HEK293 (cell line): ENCODE data around the gene PPP1R10.

Experiments
- KLF10 ChIP-seq: fragments of 450-650 bp; IDR thresholded peaks from 2 replicates; pipeline ENCODE4 v1.5.1; 2018; ENCODE audit warnings: missing biosample characterization, mild to moderate bottlenecking, missing genetic modification characterization
- KLF7 ChIP-seq: fragments of 450-650 bp; formaldehyde crosslinking; IDR thresholded peaks from 2 replicates; pipeline ENCODE4 v1.5.1; 2016; ENCODE audit warnings: missing biosample characterization, missing genetic modification characterization, borderline replicate concordance
- KLF8 ChIP-seq: fragments of 450-650 bp; formaldehyde crosslinking; IDR thresholded peaks from 2 replicates; pipeline ENCODE4 v1.5.1; 2016; ENCODE audit warnings: missing biosample characterization, missing genetic modification characterization
- KLF9 ChIP-seq: fragments of 450-650 bp; formaldehyde crosslinking; IDR thresholded peaks from 2 replicates; pipeline ENCODE4 v1.5.1; 2016; ENCODE audit warnings: missing biosample characterization, missing genetic modification characterization, low read depth
- REST ChIP-seq: fragments of 450-650 bp; formaldehyde crosslinking; IDR thresholded peaks from 2 replicates; pipeline ENCODE4 v1.5.1; 2016; ENCODE audit warnings: missing biosample characterization, missing genetic modification characterization
- SP7 ChIP-seq: fragments of 450-650 bp; formaldehyde crosslinking; IDR thresholded peaks from 2 replicates; pipeline ENCODE4 v1.5.1; 2016; ENCODE audit warnings: missing biosample characterization, missing genetic modification characterization
- YY2 ChIP-seq: fragments of 450-650 bp; formaldehyde crosslinking; IDR thresholded peaks from 2 replicates; pipeline ENCODE4 v1.5.1; 2016; ENCODE audit warnings: missing biosample characterization, missing genetic modification characterization
- ZBTB17 ChIP-seq: fragments of 450-650 bp; formaldehyde crosslinking; IDR thresholded peaks from 2 replicates; pipeline ENCODE4 v1.5.1; 2016; ENCODE audit warnings: missing biosample characterization, missing genetic modification characterization
- ZNF10 ChIP-seq: fragments of 450-650 bp; formaldehyde crosslinking; IDR thresholded peaks from 2 replicates; pipeline ENCODE4 v1.5.1; 2017; ENCODE audit warnings: missing biosample characterization, missing genetic modification characterization
- ZNF248 ChIP-seq: fragments of 450-650 bp; formaldehyde crosslinking; IDR thresholded peaks from 2 replicates; pipeline ENCODE4 v1.5.1; 2017; ENCODE audit warnings: missing biosample characterization, missing genetic modification characterization
- ZNF266 ChIP-seq: fragments of 450-650 bp; formaldehyde crosslinking; IDR thresholded peaks from 2 replicates; pipeline ENCODE4 v1.5.1; 2016; ENCODE audit warnings: missing biosample characterization, missing genetic modification characterization, low read depth
- ZNF292 ChIP-seq: fragments of 450-650 bp; formaldehyde crosslinking; IDR thresholded peaks from 2 replicates; pipeline ENCODE4 v1.5.1; 2016; ENCODE audit warnings: low read depth, missing biosample characterization, missing genetic modification characterization, borderline replicate concordance
- ZNF433 ChIP-seq: fragments of 450-650 bp; formaldehyde crosslinking; IDR thresholded peaks from 2 replicates; pipeline ENCODE4 v1.5.1; 2016; ENCODE audit warnings: missing biosample characterization, missing genetic modification characterization, low read depth
- ZNF501 ChIP-seq: fragments of 450-650 bp; formaldehyde crosslinking; IDR thresholded peaks from 2 replicates; pipeline ENCODE4 v1.5.1; 2016; ENCODE audit warnings: missing biosample characterization, missing genetic modification characterization
- ZNF518A ChIP-seq: fragments of 450-650 bp; formaldehyde crosslinking; conservative IDR thresholded peaks from 2 replicates; pipeline ENCODE4 v1.5.1; 2016; ENCODE audit warnings: low read depth, missing biosample characterization, missing genetic modification characterization
- ZNF561 ChIP-seq: fragments of 450-650 bp; IDR thresholded peaks from 2 replicates; pipeline ENCODE4 v1.5.1; 2018; ENCODE audit warnings: missing biosample characterization, missing genetic modification characterization, borderline replicate concordance
- ZNF621 ChIP-seq: fragments of 450-650 bp; formaldehyde crosslinking; IDR thresholded peaks from 2 replicates; pipeline ENCODE4 v1.5.1; 2017; ENCODE audit warnings: missing biosample characterization, missing genetic modification characterization
- ZNF629 ChIP-seq: fragments of 450-650 bp; formaldehyde crosslinking; IDR thresholded peaks from 2 replicates; pipeline ENCODE4 v1.5.1; 2017; ENCODE audit warnings: missing biosample characterization, missing genetic modification characterization
- ZNF677 ChIP-seq: fragments of 450-650 bp; IDR thresholded peaks from 2 replicates; pipeline ENCODE4 v1.5.0; 2018; ENCODE audit warnings: missing biosample characterization, mild to moderate bottlenecking, missing genetic modification characterization, moderate library complexity
- TF ChIP-seq, protein P1 (sequence below): fragments of 450-650 bp; formaldehyde crosslinking; IDR thresholded peaks from 2 replicates; pipeline ENCODE4; 2016; ENCODE audit warnings: missing biosample characterization, missing genetic modification characterization
- TF ChIP-seq, protein P2 (sequence below): fragments of 450-650 bp; formaldehyde crosslinking; optimal IDR thresholded peaks from 2 replicates; pipeline ENCODE3; 2016; ENCODE audit warnings: missing biosample characterization, mild to moderate bottlenecking, missing genetic modification characterization
- TF ChIP-seq, protein P3 (sequence below): sonication (generic); formaldehyde crosslinking; IDR thresholded peaks from 2 replicates; pipeline ENCODE4 v1.8.1; 2022; ENCODE audit warnings: mild to moderate bottlenecking, moderate library complexity, missing genetic modification reagents
- TF ChIP-seq, protein P4 (sequence below): fragments of 450-650 bp; formaldehyde crosslinking; IDR thresholded peaks from 2 replicates; pipeline ENCODE4 v1.5.1; 2016; ENCODE audit warnings: missing biosample characterization, missing genetic modification characterization

PPP1R10 gene

GRCh38 chr6:30617565-30618269 is 674 bp upstream of the PPP1R10 start, which contains the start of gene MRPS18B (continued):
- TF ChIP-seq ZNF518A (tag by site-specific recombination) = peak; percentile 64; the same call in 1 of the 2 replicates
- peak; percentile 66; the same call in 1 of the 2 replicates for TF ChIP-seq KLF10 (tag by site-specific recombination)
- peak; percentile 75 for TF ChIP-seq SP7 (tag by site-specific recombination)
- no peak for TF ChIP-seq ZNF10 (tag by site-specific recombination)
- TF ChIP-seq, protein P1, sequence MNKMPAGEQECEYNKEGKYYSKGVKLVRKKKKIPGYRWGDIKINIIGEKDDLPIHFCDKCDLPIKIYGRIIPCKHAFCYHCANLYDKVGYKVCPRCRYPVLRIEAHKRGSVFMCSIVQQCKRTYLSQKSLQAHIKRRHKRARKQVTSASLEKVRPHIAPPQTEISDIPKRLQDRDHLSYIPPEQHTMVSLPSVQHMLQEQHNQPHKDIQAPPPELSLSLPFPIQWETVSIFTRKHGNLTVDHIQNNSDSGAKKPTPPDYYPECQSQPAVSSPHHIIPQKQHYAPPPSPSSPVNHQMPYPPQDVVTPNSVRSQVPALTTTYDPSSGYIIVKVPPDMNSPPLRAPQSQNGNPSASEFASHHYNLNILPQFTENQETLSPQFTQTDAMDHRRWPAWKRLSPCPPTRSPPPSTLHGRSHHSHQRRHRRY (tag by site-specific recombination) = no peak
- TF ChIP-seq YY2 (tag by site-specific recombination) = peak; percentile 85
- TF ChIP-seq ZNF501 = peak; percentile 79; the same call in 1 of the 2 replicates
- peak; percentile 46; the same call in 1 of the 2 replicates for TF ChIP-seq REST (tag by site-specific recombination)
- TF ChIP-seq ZNF621 (tag by site-specific recombination) = no peak
- TF ChIP-seq ZNF561 (tag by site-specific recombination) = peak; percentile 23; the same call in 1 of the 2 replicates
- TF ChIP-seq ZNF248 = no peak
- peak; percentile 67 for TF ChIP-seq ZBTB17 (tag by site-specific recombination)
- peak; percentile 61; the same call in 1 of the 2 replicates for TF ChIP-seq KLF7 (tag by site-specific recombination)
- TF ChIP-seq ZNF266 (tag by site-specific recombination) = no peak
- no peak for TF ChIP-seq ZNF677 (tag by site-specific recombination)
- TF ChIP-seq KLF8 = 0 out of 2 replicates have a peak, but pooled peaks have one; percentile 9
- TF ChIP-seq, protein P2, sequence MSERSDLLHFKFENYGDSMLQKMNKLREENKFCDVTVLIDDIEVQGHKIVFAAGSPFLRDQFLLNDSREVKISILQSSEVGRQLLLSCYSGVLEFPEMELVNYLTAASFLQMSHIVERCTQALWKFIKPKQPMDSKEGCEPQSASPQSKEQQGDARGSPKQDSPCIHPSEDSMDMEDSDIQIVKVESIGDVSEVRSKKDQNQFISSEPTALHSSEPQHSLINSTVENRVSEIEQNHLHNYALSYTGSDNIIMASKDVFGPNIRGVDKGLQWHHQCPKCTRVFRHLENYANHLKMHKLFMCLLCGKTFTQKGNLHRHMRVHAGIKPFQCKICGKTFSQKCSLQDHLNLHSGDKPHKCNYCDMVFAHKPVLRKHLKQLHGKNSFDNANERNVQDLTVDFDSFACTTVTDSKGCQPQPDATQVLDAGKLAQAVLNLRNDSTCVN (tag by site-specific recombination) = peak; percentile 50
- 0 out of 2 replicates have a peak, but pooled peaks have one; percentile 9 for TF ChIP-seq ZNF433 (tag by site-specific recombination)
- TF ChIP-seq, protein P3, sequence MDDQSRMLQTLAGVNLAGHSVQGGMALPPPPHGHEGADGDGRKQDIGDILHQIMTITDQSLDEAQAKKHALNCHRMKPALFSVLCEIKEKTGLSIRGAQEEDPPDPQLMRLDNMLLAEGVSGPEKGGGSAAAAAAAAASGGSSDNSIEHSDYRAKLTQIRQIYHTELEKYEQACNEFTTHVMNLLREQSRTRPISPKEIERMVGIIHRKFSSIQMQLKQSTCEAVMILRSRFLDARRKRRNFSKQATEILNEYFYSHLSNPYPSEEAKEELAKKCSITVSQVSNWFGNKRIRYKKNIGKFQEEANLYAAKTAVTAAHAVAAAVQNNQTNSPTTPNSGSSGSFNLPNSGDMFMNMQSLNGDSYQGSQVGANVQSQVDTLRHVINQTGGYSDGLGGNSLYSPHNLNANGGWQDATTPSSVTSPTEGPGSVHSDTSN (CRISPR knock-in tag) = 0 out of 2 replicates have a peak, but pooled peaks have one; percentile 44
- TF ChIP-seq, protein P4, sequence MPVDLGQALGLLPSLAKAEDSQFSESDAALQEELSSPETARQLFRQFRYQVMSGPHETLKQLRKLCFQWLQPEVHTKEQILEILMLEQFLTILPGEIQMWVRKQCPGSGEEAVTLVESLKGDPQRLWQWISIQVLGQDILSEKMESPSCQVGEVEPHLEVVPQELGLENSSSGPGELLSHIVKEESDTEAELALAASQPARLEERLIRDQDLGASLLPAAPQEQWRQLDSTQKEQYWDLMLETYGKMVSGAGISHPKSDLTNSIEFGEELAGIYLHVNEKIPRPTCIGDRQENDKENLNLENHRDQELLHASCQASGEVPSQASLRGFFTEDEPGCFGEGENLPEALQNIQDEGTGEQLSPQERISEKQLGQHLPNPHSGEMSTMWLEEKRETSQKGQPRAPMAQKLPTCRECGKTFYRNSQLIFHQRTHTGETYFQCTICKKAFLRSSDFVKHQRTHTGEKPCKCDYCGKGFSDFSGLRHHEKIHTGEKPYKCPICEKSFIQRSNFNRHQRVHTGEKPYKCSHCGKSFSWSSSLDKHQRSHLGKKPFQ (tag by site-specific recombination) = no peak
- peak; percentile 87 for TF ChIP-seq ZNF629 (tag by site-specific recombination)
- no peak; the same call in 1 of the 2 replicates for TF ChIP-seq KLF9 (tag by site-specific recombination)
- no peak for TF ChIP-seq ZNF292
